Neural cell (in vitro differentiated cells): ENCODE data around the gene AMT. TPM values are rescaled to one million over a fixed set of nuclear protein-coding genes. Genes with fewer than 3 reads are reported as not detected.

Experiments used
- H2AFZ ChIP-seq: fragments of 200-600, 300-800 bp; sonication (generic), shearing (Covaris generic); 2 replicates; pipeline ENCODE4 v1.6.0; 2014; ENCODE audit warnings: low read depth, mild to moderate bottlenecking, antibody characterized with exemption, low read length, moderate library complexity
- H3F3A ChIP-seq: fragments of 200-600 bp; shearing (Covaris generic); 2 replicates; pipeline ENCODE4 v1.6.1; 2016; ENCODE audit warnings: mild to moderate bottlenecking, moderate library complexity, mixed read lengths, antibody characterized with exemption, low read length; ENCODE audit not compliant: insufficient read depth, poor library complexity, severe bottlenecking
- H3K27ac ChIP-seq: fragments of 200-600, 300-800 bp; sonication (generic), shearing (Covaris generic); 2 replicates; pipeline ENCODE4 v1.5.1; 2014; ENCODE audit warnings: mild to moderate bottlenecking, low read length, moderate library complexity
- H3K27me3 ChIP-seq: fragments of 300-800, 200-600 bp; sonication (generic), shearing (Covaris generic); 2 replicates; pipeline ENCODE4 v1.6.0; 2014; ENCODE audit warnings: mild to moderate bottlenecking, low read depth, low read length, moderate library complexity; ENCODE audit not compliant: insufficient read depth
- H3K36me3 ChIP-seq: fragments of 300-800, 200-600 bp; sonication (generic), shearing (Covaris generic); 2 replicates; pipeline ENCODE4 v1.5.1; 2014; ENCODE audit warnings: mild to moderate bottlenecking, antibody characterized with exemption, low read length, moderate library complexity; ENCODE audit not compliant: insufficient read depth
- H3K4me2 ChIP-seq: fragments of 300-800, 200-600 bp; sonication (generic), shearing (Covaris generic); 2 replicates; pipeline ENCODE4 v1.6.0; 2014; ENCODE audit warnings: mild to moderate bottlenecking, low read length
- H3K4me3 ChIP-seq: fragments of 300-800, 200-600 bp; sonication (generic), shearing (Covaris generic); 2 replicates; pipeline ENCODE4 v1.5.1; 2014; ENCODE audit warnings: mild to moderate bottlenecking, low read length, moderate library complexity
- H3K79me2 ChIP-seq: fragments of 200-600 bp; shearing (Covaris generic); replicated peaks from 2 replicates; pipeline ENCODE4 v1.6.0; 2014; ENCODE audit warnings: mild to moderate bottlenecking, low read length, moderate library complexity; ENCODE audit not compliant: insufficient read depth
- H3K9ac ChIP-seq: fragments of 300-800, 200-600 bp; sonication (generic), shearing (Covaris generic); 2 replicates; pipeline ENCODE4 v1.6.1; 2016; ENCODE audit warnings: mild to moderate bottlenecking, low read length, mixed read lengths
- H3K9me2 ChIP-seq: fragments of 200-600 bp; shearing (Covaris generic); 2 replicates; pipeline ENCODE4 v1.6.1; 2016; ENCODE audit warnings: mild to moderate bottlenecking, low read length, mixed read lengths; ENCODE audit not compliant: insufficient read depth
- H3K9me3 ChIP-seq: fragments of 200-600, 300-800 bp; sonication (generic), shearing (Covaris generic); 2 replicates; pipeline ENCODE4 v1.6.1; 2016; ENCODE audit warnings: mild to moderate bottlenecking, mixed run types, low read length, moderate library complexity, mixed read lengths
- H4K20me1 ChIP-seq: fragments of 200-600 bp; shearing (Covaris generic); 2 replicates; pipeline ENCODE4 v1.6.1; 2016; ENCODE audit warnings: mild to moderate bottlenecking, mixed run types; ENCODE audit not compliant: insufficient read depth
- CTCF ChIP-seq: fragments of 450-650 bp; IDR thresholded peaks from 2 replicates; pipeline ENCODE4 v1.5.1; 2014; ENCODE audit warnings: antibody characterized with exemption, mild to moderate bottlenecking, moderate library complexity; ENCODE audit not compliant: poor library complexity, severe bottlenecking
- EP300 ChIP-seq: fragments of 450-650 bp; conservative IDR thresholded peaks from 2 replicates; pipeline ENCODE4 v1.6.1; 2014; ENCODE audit warnings: antibody characterized with exemption, mild to moderate bottlenecking, moderate library complexity; ENCODE audit not compliant: poor library complexity, severe bottlenecking
- EZH2 ChIP-seq: fragments of 200-600, 300-800 bp; shearing (Covaris generic), sonication (generic); IDR thresholded peaks from 2 replicates; pipeline ENCODE4 v1.6.1; 2014; ENCODE audit warnings: antibody characterized with exemption, low read length, borderline replicate concordance, mild to moderate bottlenecking; ENCODE audit not compliant: insufficient read depth, poor library complexity, severe bottlenecking
- MXI1 ChIP-seq: fragments of 450-650 bp; conservative IDR thresholded peaks from 2 replicates; pipeline ENCODE4 v1.6.1; 2014; ENCODE audit warnings: antibody characterized with exemption, mild to moderate bottlenecking; ENCODE audit not compliant: poor library complexity, severe bottlenecking
- POLR2AphosphoS5 ChIP-seq: IDR thresholded peaks from 2 replicates; pipeline ENCODE4 v1.6.1; 2012
- RAD21 ChIP-seq: fragments of 450-650 bp; conservative IDR thresholded peaks from 2 replicates; pipeline ENCODE4 v1.6.1; 2014; ENCODE audit warnings: antibody characterized with exemption, mild to moderate bottlenecking, moderate library complexity
- REST ChIP-seq: IDR thresholded peaks from 2 replicates; pipeline ENCODE4 v1.6.1; 2012; ENCODE audit warnings: borderline replicate concordance
- SMC3 ChIP-seq: fragments of 450-650 bp; conservative IDR thresholded peaks from 2 replicates; pipeline ENCODE4 v1.6.1; 2014; ENCODE audit warnings: antibody characterized with exemption, mild to moderate bottlenecking, moderate library complexity; ENCODE audit not compliant: poor library complexity
- TAF1 ChIP-seq: IDR thresholded peaks from 2 replicates; pipeline ENCODE4 v1.6.1; 2012; ENCODE audit warnings: low read depth
- polyA plus RNA-seq: library from polyadenylated mRNA; depleted of rRNA; stranded (reverse); fragments of >200 nt; gene quantifications from 2 replicates; pipeline ENCODE4 v1.2.3, GENCODE V29; 2014

Gene AMT
- polyA plus RNA-seq, 1 donor from 2014 or later, result 6.1 TPM

GRCh38 chr3:49377483-49377882 lies 44.8 kb downstream of the AMT start:
- Histone ChIP-seq H3K4me3 (no peak overlapping the region), H3K79me2 (peaks cover 32% of the 10 kb centered on the region), H4K20me1 (no peaks in the 10 kb centered on the region), H3K9ac (no peak overlapping the region), H3K9me2 (no peaks in the 10 kb centered on the region), H3K36me3 (no peaks in the 10 kb centered on the region), H2AFZ (no peak overlapping the region), H3F3A (no peaks in the 10 kb centered on the region), H3K27ac (no peak overlapping the region), H3K27me3 (no peaks in the 10 kb centered on the region), H3K9me3 (no peaks in the 10 kb centered on the region), H3K4me2 (no peak overlapping the region)
- TF ChIP-seq EZH2, result no peak
- TF ChIP-seq REST, result no peak
- no peak for TF ChIP-seq CTCF
- no peak for TF ChIP-seq RAD21
- TF ChIP-seq POLR2AphosphoS5, result no peak
- no peak for TF ChIP-seq MXI1
- no peak for TF ChIP-seq TAF1

GRCh38 chr3:49371946-49372345 lies 50.3 kb downstream of the AMT start:
- no peak overlapping the region for H3K27ac ChIP-seq
- no peak for TF ChIP-seq SMC3
- no peak for TF ChIP-seq RAD21
- no peak for TF ChIP-seq MXI1
- no peak for TF ChIP-seq CTCF
- TF ChIP-seq POLR2AphosphoS5, result no peak
- TF ChIP-seq EP300, result no peak
- TF ChIP-seq EZH2, result no peak
- no peak for TF ChIP-seq REST
- TF ChIP-seq TAF1, result no peak
- H3K4me2 ChIP-seq, result no peak overlapping the region
- H3K9me3 ChIP-seq, result no peaks in the 10 kb centered on the region
- H3K27me3 ChIP-seq, result no peaks in the 10 kb centered on the region
- H3K36me3 ChIP-seq, result no peaks in the 10 kb centered on the region
- H4K20me1 ChIP-seq, result no peaks in the 10 kb centered on the region
- H3K9me2 ChIP-seq, result no peaks in the 10 kb centered on the region
- no peak overlapping the region for H3K4me3 ChIP-seq
- no peaks in the 10 kb centered on the region for H3K79me2 ChIP-seq
- H2AFZ ChIP-seq, result no peak overlapping the region
- no peak overlapping the region for H3K9ac ChIP-seq
- no peaks in the 10 kb centered on the region for H3F3A ChIP-seq
